Spleen (tissue), 7 donors: ENCODE results near the gene GRIPAP1.

Experiments
- CTCF ChIP-seq, 11 experiments: fragments of 200-600 bp in 7 of 11; fragments of 450-650 bp in 4 of 11; sonication (generic) in 4 of 11; IDR thresholded peaks in 8 of 11; conservative IDR thresholded peaks in 3 of 11; 1 replicate in 7 of 11; 2 replicates in 4 of 11; pipeline versions ENCODE4 v1.4.0 to v1.8.0; 2016 to 2021; ENCODE audit warnings: antibody characterized with exemption in 11 of 11, inconsistent platforms in 4 of 11, mild to moderate bottlenecking in 1 of 11
- POLR2A ChIP-seq, 3 donors: fragments of 450-650 bp; IDR thresholded peaks; one replicate each; pipeline ENCODE4 v1.5.1; 2017; ENCODE audit warnings: antibody characterized with exemption in 3 of 3, mild to moderate bottlenecking in 1 of 3
- POLR2AphosphoS5 ChIP-seq, 3 donors: sonication (generic); formaldehyde crosslinking; IDR thresholded peaks; one replicate each; pipeline ENCODE4 v1.5.1; 2017; ENCODE audit warnings: antibody characterized with exemption in 3 of 3
- donor health status: DM: no; HTN: no; CAD: no; lungs with moderate emphysema.
- donor health status: DM: no; HTN: no; CAD: no.
- donor health status: DM: no; HTN: no; CAD: no.

GRCh38 chrX:48978226-48978625 is 23.8 kb downstream of the GRIPAP1 start:
- TF ChIP-seq CTCF (IDR thresholded peaks at IDR 0.05 in 8 of 11, conservative IDR thresholded peaks at IDR 0.05 in 3 of 11), result no peak
- no peak for TF ChIP-seq POLR2AphosphoS5 (IDR thresholded peaks at IDR 0.05)
- TF ChIP-seq POLR2A (IDR thresholded peaks at IDR 0.05), result no peak
